Vagina (tissue), 2 donors: ENCODE data around the gene CREB5.

Experiments used
- CTCF ChIP-seq, 3 experiments: fragments of 450-650 bp in 2 of 3; fragments of 200-600 bp in 1 of 3; sonication (generic) in 1 of 3; IDR thresholded peaks; one replicate each; pipeline ENCODE4 v1.5.1; 2017 to 2019; ENCODE audit warnings: antibody characterized with exemption in 3 of 3, mild to moderate bottlenecking in 2 of 3, moderate library complexity in 2 of 3
- POLR2A ChIP-seq, 2 donors: fragments of 450-650 bp; IDR thresholded peaks; one replicate each; pipeline ENCODE4 v1.6.1; 2017; ENCODE audit warnings: antibody characterized with exemption in 2 of 2, mild to moderate bottlenecking in 2 of 2, moderate library complexity in 2 of 2
- POLR2AphosphoS5 ChIP-seq, 2 donors: sonication (generic); formaldehyde crosslinking; IDR thresholded peaks; one replicate each; pipeline ENCODE4 v1.9.0; 2017; ENCODE audit warnings: antibody characterized with exemption in 2 of 2, mild to moderate bottlenecking in 2 of 2, low read depth in 1 of 2; ENCODE audit not compliant: insufficient read depth in 1 of 2

- TF ChIP-seq CTCF (IDR thresholded peaks at IDR 0.05) (no peak), POLR2AphosphoS5 (IDR thresholded peaks at IDR 0.05; ENCODE audit: insufficient read depth in 1 of 2, low read depth in 1 of 2) (no peak), POLR2A (IDR thresholded peaks at IDR 0.05) (no peak)
Measured at GRCh38 chr7:28638914-28639313, 226.6 kb downstream of the CREB5 start.
